Lower leg skin (tissue), 3 donors: ENCODE measurements around the gene FAIM2.

Experiments used
- CTCF ChIP-seq, 3 donors: fragments of 450-650 bp; IDR thresholded peaks; one replicate each; pipeline ENCODE4 v1.5.1; 2016; ENCODE audit warnings: antibody characterized with exemption in 3 of 3, mild to moderate bottlenecking in 3 of 3, moderate library complexity in 2 of 3
- POLR2A ChIP-seq, 2 donors: fragments of 450-650 bp; IDR thresholded peaks; one replicate each; pipeline ENCODE4 v1.6.1; 2016 to 2017; ENCODE audit warnings: antibody characterized with exemption in 2 of 2, mild to moderate bottlenecking in 1 of 2, moderate library complexity in 1 of 2

GRCh38 chr12:49950273-49951251, 46.9 kb upstream of the FAIM2 start, which contains the start of gene AQP2:
- no peak for TF ChIP-seq CTCF (IDR thresholded peaks at IDR 0.05)
- no peak for TF ChIP-seq POLR2A (IDR thresholded peaks at IDR 0.05)
